ENCODE results near the gene CNOT1.
"Not testable (repeated sequence)": the region's sequence is repeated elsewhere in the genome, so short reads cannot be mapped to it uniquely, and the experiment has no call there.

CNOT1 gene

GRCh38 chr16:58577141-58577540 lies 52.5 kb downstream of the CNOT1 start:
- DNase-seq = no peak

DNA sequence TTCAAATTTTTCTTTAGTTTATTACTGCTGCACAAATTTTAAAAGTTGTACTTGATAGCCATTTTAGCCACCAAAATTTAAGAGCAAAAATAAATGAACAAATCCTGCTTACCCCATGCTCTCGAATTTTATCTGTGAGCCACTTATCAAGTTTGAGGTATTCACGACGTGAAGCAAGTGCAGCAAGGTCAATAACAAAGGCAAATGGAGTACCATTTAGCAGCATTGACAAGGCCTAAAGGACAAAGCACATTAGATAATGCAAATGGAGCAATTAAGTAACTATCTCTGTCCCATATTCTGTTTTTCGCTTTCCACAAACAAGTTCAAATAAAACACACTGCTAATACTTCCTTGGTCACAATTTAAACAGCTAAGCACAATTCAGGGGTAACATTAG lies 54.7 kb downstream of the CNOT1 start:
- DNase-seq = no peak

DNA sequence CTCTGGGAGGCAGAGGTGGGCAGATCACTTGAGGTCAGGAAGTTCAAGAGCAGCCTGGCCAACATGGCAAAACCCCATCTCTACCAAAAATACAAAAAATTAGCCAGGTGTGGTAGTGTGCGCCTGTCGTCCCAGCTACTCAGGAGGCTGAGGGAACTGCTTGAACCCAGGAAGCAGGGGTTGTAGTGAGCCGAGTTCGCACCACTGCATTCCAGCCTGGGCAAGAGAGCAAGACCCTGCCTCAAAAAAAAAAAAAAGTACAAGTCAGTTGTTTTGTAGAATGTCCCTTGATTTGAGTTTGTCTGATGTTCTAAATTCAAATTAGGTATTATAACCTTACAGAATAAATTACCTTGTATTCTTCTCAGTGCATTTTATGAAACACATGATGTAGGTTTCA lies 63.9 kb downstream of the CNOT1 start:
- not testable (repeated sequence) for DNase-seq

DNA sequence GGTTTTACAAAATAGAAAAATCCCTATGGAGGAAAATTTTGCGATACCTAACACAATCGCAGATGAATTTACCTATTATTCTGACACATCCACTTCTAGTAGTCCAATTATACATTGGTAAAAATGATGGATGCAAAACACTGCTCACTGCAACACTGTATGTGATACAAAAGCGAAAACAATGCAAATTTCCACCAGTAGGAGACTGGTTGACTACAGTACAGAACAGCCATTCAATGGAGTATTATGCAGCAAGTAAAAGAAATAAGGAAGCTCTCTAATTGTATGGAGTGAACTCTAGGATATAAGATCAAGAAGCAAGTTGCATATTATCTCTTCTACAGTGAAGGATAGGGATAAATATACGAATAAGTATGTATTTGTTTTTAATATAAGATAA lies 65.9 kb downstream of the CNOT1 start:
- DNase-seq = no peak

DNA sequence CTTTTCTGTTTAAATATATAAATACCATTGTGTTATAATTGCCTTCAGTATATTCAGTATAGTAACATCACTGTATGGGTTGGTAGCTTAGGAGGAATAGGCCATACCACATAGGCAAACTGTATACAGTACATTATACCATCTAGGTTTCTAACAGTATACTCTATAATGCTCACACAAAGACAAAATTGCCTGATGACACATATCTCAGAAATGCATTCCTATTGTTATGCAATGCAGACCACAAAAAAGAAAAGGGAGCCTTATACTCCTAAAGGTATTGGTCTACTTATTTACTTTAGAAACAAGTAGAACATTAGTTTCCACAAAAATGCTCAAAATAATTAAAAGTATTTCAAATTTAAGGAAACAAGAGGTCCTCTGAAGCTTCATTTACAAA lies 66.4 kb downstream of the CNOT1 start:
- no peak for DNase-seq

DNA sequence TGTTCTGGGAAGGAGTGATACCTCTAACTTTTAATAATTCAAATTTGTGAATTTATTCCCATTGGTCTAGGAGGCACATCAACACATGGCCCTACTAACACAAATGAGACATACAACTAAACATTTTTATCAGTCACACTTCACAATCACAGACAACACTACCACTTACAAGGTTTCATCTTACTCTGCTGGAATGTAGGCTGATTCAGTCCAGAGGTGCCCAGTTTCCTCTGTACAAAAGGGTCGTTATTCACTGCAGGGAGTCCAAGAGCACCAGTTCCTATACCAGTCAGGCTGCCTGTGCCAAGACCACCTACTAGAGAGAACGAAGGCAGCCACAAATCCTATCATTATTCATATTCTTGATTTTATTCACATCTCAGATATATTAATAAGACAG lies 72.9 kb downstream of the CNOT1 start:
- DNase-seq = no peak

DNA sequence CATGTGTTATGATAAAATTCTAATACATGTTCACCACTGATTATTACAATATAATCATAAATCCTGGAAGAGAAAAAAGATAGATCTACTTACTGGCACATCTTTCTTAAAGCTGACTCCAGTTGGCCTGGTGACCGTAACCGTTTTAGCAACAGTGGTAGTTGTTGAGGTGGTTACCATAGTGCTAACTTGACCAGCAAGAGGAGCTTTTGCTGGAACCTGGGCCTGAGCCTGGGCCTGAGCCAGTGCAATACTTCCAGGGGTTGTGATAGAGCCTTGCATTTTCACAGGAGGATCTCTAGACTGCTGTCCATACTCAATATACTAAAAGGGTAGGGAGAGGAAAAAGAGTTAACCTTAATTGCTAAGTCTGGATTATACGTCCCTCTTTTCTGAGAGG lies 78.1 kb downstream of the CNOT1 start:
- no peak for DNase-seq

- no peak for DNase-seq
These were observed 81.2 kb downstream of the CNOT1 start for GRCh38 chr16:58548378-58548777.

- no peak for DNase-seq
These were observed 85.9 kb downstream of the CNOT1 start for GRCh38 chr16:58543685-58544084.

DNA sequence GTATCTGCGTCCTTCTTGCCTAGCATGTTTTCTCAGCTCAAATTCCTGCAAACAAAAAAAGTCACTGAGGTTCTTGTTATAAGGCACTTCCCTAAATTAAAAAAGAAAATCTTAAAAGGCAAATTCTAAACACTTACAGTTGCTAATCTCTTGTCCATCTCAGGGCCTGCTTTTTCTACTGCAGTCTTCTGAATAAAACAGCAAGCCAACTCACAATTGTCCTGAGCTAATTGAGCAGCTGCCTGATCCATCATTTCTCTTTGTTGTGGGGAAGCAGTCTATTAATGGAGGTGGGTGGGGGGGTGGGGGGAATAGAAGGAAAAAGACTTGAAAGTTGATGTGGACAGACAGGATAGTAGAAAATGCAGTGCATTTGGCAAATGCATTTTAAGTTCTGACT lies 87.3 kb downstream of the CNOT1 start:
- peak; percentile 62 for DNase-seq

- DNase-seq = peak; percentile 4
These were observed 87.9 kb downstream of the CNOT1 start for GRCh38 chr16:58541711-58542110.

DNA sequence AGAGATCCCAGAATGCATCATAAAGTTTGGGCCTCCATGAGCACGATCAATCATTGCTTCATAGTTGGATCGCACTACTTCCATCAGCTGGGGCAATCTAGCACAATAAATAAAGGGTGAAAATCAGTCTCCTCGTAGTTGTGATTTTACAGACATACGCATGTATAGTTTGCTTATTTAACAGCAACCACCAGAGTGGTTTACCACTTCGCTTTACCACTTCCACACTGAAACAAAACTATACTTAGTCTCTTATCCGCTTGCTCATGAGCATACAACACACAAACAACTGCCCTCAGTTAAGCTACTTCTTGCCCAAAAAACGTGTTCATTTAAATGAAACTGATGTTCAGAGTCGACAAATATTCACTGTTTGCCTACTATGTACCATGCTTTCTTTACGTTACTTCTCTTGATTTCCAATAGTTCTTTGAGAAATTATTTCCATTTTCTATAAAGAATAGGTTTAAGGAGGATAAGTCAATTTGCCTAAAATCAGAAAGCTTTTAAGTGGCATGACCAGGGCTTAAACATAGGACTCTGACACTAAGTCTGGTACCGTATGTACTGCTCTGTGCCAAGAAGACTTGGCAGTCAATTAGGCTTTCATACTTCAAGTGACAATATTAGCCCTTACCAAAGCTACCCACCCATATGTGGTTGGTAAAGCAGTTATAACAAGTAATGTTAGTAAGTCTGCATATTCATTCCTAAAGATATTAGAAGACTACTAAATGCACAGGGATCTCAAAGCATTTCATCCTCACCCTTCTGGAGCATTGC lies 92.3 kb downstream of the CNOT1 start:
- DNase-seq = no peak

- DNase-seq = no peak
These were observed 93.3 kb downstream of the CNOT1 start for GRCh38 chr16:58536278-58536677.

DNA sequence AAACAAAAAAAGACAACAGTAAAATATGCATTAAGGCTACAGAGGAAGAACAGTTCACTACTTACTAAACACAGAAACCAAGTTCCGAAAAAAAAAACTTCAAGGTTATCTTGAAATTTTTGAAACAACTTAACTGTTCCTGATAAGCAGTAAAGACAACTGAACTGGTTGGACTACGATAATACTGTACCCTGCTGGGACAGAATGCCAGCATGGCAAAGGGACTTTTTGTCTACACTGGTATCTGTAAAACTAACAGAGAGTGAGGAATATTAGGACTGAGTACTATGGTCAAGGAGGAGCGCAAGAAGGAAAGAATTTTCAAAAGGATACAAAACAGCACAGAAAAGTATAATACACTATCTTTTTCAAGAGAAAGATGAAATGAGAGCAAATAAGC lies 94.5 kb downstream of the CNOT1 start:
- DNase-seq = no peak

GRCh38 chr16:58533751-58534470 lies 95.7 kb downstream of the CNOT1 start:
- no peak for DNase-seq

- DNase-seq = no peak
These were observed 97.2 kb downstream of the CNOT1 start for GRCh38 chr16:58532414-58532813.

GRCh38 chr16:58530179-58530578 lies 99.4 kb downstream of the CNOT1 start:
- DNase-seq = no peak

- no peak for DNase-seq
These were observed 109.9 kb downstream of the CNOT1 start for GRCh38 chr16:58519707-58520106.

- DNase-seq = no peak
These were observed 110.7 kb downstream of the CNOT1 start for GRCh38 chr16:58518980-58519368.

DNA sequence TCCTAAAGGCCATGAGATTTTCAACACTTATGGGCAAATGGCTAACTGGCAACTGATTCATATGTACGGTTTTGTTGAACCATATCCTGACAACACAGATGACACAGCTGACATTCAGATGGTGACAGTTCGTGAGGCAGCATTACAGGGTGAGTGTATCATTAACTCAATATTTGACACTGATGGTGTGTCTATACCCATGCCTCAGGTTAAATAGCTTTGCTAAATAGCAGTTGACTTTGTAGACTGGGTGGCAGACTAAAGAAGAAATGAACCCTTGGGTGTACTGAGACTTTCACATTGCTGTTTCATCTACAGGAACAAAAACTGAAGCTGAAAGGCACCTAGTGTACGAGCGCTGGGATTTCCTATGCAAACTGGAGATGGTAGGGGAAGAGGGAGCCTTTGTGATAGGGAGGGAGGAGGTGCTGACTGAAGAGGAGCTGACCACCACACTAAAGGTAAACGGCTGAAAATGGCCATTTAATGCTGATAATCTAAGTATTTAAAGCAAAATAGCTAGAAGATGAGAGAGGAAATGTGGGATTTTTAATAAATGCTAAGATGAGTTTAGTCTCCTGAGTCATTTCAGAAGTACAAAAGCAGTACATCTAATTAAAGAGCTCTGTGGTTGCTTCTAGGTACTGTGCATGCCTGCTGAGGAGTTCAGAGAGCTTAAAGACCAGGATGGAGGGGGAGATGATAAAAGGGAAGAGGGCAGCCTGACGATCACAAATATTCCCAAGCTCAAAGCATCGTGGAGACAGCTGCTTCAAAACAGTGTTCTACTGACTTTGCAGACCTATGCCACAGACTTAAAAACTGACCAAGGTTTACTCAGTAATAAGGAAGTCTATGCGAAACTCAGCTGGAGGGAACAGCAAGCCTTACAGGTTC lies 111.3 kb downstream of the CNOT1 start:
- no peak for DNase-seq

- no peak for DNase-seq
These were observed 112.9 kb downstream of the CNOT1 start for GRCh38 chr16:58516768-58517107.

GRCh38 chr16:58515871-58516767 lies 113.5 kb downstream of the CNOT1 start:
- DNase-seq = no peak
